Esophagus squamous epithelium (tissue), 5 donors: ENCODE results near the gene DNAH1. TPM values are rescaled to one million over a fixed set of nuclear protein-coding genes. Genes with fewer than 3 reads are reported as not detected.

ENCODE experiments used
- DNase-seq: peaks from one replicate; lab custom pipeline; 2025; lab: John Stamatoyannopoulos, UW
- H3K27ac ChIP-seq, 4 donors: fragments of 200-600 bp; sonication (generic); one replicate each; pipeline ENCODE4 v1.5.1; 2016 to 2019; ENCODE audit warnings: mild to moderate bottlenecking in 1 of 4
- H3K27me3 ChIP-seq, 4 donors: fragments of 200-600 bp; sonication (generic); 1 replicate in 3 of 4; 2 replicates in 1 of 4; pipeline versions ENCODE4 v1.5.1 to v1.6.0; 2017 to 2021; ENCODE audit warnings: antibody characterized with exemption in 1 of 4
- H3K36me3 ChIP-seq, 3 donors: fragments of 200-600 bp; sonication (generic); one replicate each; pipeline ENCODE4 v1.5.1; 2016 to 2019
- H3K4me1 ChIP-seq, 3 donors: fragments of 200-600 bp; sonication (generic); one replicate each; pipeline ENCODE4 v1.5.1; 2017 to 2019
- H3K4me3 ChIP-seq, 4 donors: fragments of 200-600 bp; sonication (generic); 1 replicate in 3 of 4; 2 replicates in 1 of 4; pipeline ENCODE4 v1.5.1; 2016 to 2019; ENCODE audit warnings: mild to moderate bottlenecking in 2 of 4, moderate library complexity in 1 of 4
- H3K9me3 ChIP-seq, 3 donors: fragments of 200-600 bp; sonication (generic); one replicate each; pipeline ENCODE4 v1.5.1; 2016 to 2019
- CTCF ChIP-seq, 6 experiments: fragments of 450-650 bp in 4 of 6; fragments of 200-600 bp in 2 of 6; sonication (generic) in 2 of 6; IDR thresholded peaks; one replicate each; pipeline ENCODE4 v1.5.1; 2016 to 2019; ENCODE audit warnings: antibody characterized with exemption in 6 of 6, mild to moderate bottlenecking in 4 of 6, moderate library complexity in 4 of 6
- POLR2A ChIP-seq, 4 donors: fragments of 450-650 bp; IDR thresholded peaks; one replicate each; pipeline ENCODE4 v1.6.1; 2017; ENCODE audit warnings: antibody characterized with exemption in 4 of 4, mild to moderate bottlenecking in 4 of 4, moderate library complexity in 3 of 4
- WGBS, 2 donors: methylation state at CpG; one replicate each; pipeline ENCODE4 v1.1.5; 2018; 5-methylcytosine and 5-hydroxymethylcytosine counted together
- intact Hi-C: fragments of 100-400 bp; cut with DNase I; formaldehyde crosslinking; loops from one replicate; pipeline ENCODE4 v1.15.0; 2022
- total RNA-seq, 4 donors: library from RNA; depleted of rRNA; stranded (reverse); fragments of >200 nt; gene quantifications; one replicate each; pipeline ENCODE4 v1.1.0, GENCODE V29; 2016
- donor health status: DM: yes; HTN: yes; CAD: no.

Gene DNAH1
- total RNA-seq, 4 donors from 2014 or later = 1.3 to 5.9 (median 1.9) TPM

DNA sequence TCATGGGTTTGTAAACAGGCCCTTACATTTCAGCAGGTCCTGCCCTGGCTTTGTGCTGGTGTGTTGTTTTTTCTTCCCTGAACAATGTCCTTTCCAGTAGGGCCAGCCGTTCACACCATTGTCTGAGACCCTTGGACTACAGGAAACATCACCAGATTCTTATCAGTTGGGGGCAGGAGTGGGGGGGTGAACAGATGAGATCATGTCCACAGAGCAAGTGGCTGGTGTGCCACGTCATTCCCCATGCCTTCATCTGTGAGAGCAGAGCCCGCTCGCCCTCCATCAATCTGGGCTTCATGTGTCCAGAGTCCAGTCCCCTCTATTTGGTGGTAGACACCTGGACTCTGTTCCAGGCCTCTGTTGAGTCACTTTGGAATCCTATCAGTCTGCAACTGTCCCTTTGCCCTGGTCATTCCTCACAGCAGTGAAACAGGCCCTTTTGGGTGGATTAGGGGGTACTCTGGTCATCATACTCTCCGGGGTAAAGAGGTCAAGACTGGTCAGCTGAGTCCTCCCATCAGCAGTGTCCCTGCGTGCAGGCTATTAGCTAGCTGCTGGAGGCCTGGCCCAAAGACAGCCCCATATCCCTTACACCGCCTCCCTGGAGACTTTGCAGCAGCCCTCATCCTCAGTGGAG is 113.8 kb downstream of the DNAH1 start:
- no peak for TF ChIP-seq POLR2A (IDR thresholded peaks at IDR 0.05)
- TF ChIP-seq CTCF (IDR thresholded peaks at IDR 0.05) = no peak
- no peak overlapping the region for H3K27ac ChIP-seq

GRCh38 chr3:52430416-52430810 is 114.3 kb downstream of the DNAH1 start:
- WGBS, 2 donors = 91 to 94% methylated on average over 6 to 9 of the region's 9 CpGs
- H3K36me3 ChIP-seq = no peaks in the 10 kb centered on the region
- H3K27me3 ChIP-seq = no peaks in the 10 kb centered on the region
- DNase-seq = no peak
- intact Hi-C loops = no loop called here
- H3K27ac ChIP-seq = no peak overlapping the region
- H3K4me3 ChIP-seq = no peak overlapping the region
- TF ChIP-seq CTCF (IDR thresholded peaks at IDR 0.05) = no peak
- TF ChIP-seq POLR2A (IDR thresholded peaks at IDR 0.05) = no peak
- peaks cover 9 to 38% (median 18%) of the 10 kb centered on the region in 3 donors for H3K4me1 ChIP-seq
- no peaks in the 10 kb centered on the region for H3K9me3 ChIP-seq

More for the DNA sequence above, 113.8 kb downstream of the DNAH1 start:
- Histone ChIP-seq H3K27me3 (no peaks in the 10 kb centered on the region), H3K4me1 (peaks cover 9 to 32% (median 14%) of the 10 kb centered on the region in 3 donors), H3K36me3 (no peaks in the 10 kb centered on the region), H3K4me3 (no peak overlapping the region), H3K9me3 (no peaks in the 10 kb centered on the region)
- 89 to 92% methylated on average over 5 of the region's 7 CpGs for WGBS, 2 donors
- no peak for DNase-seq
- intact Hi-C loops = no loop called here

DNA sequence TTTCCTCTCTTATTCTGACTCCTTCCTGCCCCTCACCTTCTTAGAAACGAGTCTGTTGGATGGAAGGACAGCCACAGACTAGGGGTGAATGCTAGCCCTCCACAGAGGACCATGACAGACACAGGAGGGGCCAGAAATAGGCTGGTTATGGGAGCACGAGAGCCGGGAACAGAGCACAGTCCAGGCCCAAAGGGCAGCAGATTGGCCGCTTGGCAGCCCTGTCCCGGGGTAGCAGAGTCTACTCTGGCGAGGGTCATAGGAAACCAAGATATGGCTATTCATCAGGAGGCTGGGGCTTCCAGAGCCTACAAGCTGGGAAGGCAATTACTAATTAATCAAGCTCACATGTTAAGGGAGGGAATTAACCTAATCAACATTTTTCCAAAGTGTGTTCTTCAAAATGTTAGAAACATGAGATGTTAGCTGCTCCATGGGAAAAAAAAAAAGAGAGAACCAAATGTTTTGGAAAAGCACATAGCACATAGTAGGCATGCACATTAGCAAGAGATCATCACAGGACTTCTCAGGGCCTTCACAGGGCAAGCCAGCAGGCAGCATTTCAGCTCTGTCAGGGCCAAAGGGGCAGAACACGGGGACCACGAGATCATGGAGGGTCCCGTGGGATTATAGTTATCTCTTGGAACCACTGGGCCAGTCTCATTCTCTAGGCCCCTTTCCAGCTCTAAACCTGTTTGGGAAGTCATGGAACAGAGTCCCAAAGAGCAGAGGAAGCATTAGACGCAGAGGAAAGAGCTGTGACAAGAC is 115.5 kb downstream of the DNAH1 start:
- no peaks in the 10 kb centered on the region for H3K36me3 ChIP-seq
- peaks cover 9 to 43% (median 18%) of the 10 kb centered on the region in 3 donors for H3K4me1 ChIP-seq
- DNase-seq = no peak
- WGBS, 2 donors = 71 to 74% methylated on average over 8 to 10 of the region's 10 CpGs
- peak overlapping the region in 1 of 4 donors; percentile 8 for H3K27ac ChIP-seq
- no peak overlapping the region for H3K4me3 ChIP-seq
- intact Hi-C loops = no loop called here
- no peak for TF ChIP-seq CTCF (IDR thresholded peaks at IDR 0.05)
- no peak for TF ChIP-seq POLR2A (IDR thresholded peaks at IDR 0.05)
- H3K9me3 ChIP-seq = no peaks in the 10 kb centered on the region
- no peaks in the 10 kb centered on the region for H3K27me3 ChIP-seq

DNA sequence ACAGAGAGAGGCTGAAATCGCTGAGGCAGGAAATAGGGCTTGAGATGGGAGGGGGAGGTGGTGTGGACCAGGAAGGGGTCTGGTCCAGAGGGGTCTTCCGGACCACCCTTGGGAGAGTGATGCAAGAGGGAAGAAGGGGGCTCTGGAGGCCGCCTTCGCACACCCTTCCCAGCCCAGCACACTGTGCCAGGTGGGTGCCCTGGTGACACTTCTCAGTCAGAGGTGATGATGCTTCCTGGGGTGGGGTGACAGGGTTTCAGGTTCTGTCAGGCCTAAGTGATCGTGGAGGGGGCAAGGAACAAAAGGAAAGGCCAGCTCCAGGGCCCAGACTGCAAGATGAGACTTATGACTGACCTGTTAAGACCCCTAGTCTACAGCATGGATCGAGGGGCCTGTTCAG is 116.1 kb downstream of the DNAH1 start:
- no peaks in the 10 kb centered on the region for H3K9me3 ChIP-seq
- DNase-seq = no peak
- intact Hi-C loops = no loop called here
- peak overlapping the region in 2 of 4 donors; percentile 8 for H3K27ac ChIP-seq
- H3K36me3 ChIP-seq = no peaks in the 10 kb centered on the region
- TF ChIP-seq POLR2A (IDR thresholded peaks at IDR 0.05) (no peak), CTCF (IDR thresholded peaks at IDR 0.05) (no peak)
- WGBS, 2 donors = 62 to 76% methylated on average over 4 to 5 of the region's 6 CpGs
- H3K4me3 ChIP-seq = no peak overlapping the region
- H3K4me1 ChIP-seq = peaks cover 9 to 49% (median 21%) of the 10 kb centered on the region in 3 donors
- no peaks in the 10 kb centered on the region for H3K27me3 ChIP-seq

- intact Hi-C loops = no loop called here
- no peak overlapping the region for H3K4me3 ChIP-seq
- peaks cover 9 to 54% (median 21%) of the 10 kb centered on the region in 3 donors for H3K4me1 ChIP-seq
These were observed 116.6 kb downstream of the DNAH1 start for GRCh38 chr3:52432691-52433141.

More at GRCh38 chr3:52432691-52433141, 116.6 kb downstream of the DNAH1 start:
- Histone ChIP-seq H3K27me3 (no peaks in the 10 kb centered on the region), H3K36me3 (no peaks in the 10 kb centered on the region), H3K27ac (peak overlapping the region in 1 of 4 donors; percentile 8), H3K9me3 (no peaks in the 10 kb centered on the region)
- DNase-seq = no peak
- WGBS, 2 donors = 55 to 68% methylated on average over 4 of the region's 4 CpGs
- TF ChIP-seq CTCF (IDR thresholded peaks at IDR 0.05) = no peak
- no peak for TF ChIP-seq POLR2A (IDR thresholded peaks at IDR 0.05)
